NCI-H1417 treated with DMSO at 0.1 percent for 48 hours (cell line): ENCODE results near the gene FOSL2.

Experiments used
- DNase-seq: peaks from one replicate; lab custom pipeline; 2025; lab: John Stamatoyannopoulos, UW

The FOSL2 gene

DNA sequence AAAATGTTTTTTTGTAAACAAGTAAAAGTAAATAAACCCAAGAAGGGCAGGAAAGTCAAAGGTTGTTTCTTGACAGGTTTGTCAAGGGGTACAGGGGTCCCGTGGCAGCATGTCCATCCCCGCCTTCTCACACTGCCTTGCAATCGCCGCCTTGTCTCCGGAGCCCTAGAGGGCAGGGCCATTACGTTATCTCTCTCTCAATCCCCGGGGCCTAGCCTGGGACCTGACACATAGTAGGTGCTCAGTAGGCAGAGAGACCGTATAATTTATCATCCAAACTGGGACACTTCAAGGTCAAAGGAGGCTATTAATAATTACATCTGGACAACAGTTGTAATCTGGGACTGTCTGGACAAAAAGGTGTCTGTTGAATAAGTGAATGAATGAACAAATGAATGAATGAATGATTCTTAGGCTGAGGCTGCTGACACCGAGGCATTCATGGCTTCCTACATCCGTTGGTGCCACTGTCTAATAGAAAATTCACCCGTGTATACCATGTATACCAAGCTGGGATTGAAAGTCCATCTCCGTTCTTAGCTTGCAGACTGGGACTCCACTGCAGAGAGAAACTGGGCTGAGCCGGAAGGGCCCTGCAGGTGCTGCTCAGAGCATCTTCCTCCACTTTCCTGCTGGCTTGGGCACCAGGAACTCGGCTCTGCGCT, 58.4 kb downstream of the FOSL2 start:
- DNase-seq, result no peak

DNA sequence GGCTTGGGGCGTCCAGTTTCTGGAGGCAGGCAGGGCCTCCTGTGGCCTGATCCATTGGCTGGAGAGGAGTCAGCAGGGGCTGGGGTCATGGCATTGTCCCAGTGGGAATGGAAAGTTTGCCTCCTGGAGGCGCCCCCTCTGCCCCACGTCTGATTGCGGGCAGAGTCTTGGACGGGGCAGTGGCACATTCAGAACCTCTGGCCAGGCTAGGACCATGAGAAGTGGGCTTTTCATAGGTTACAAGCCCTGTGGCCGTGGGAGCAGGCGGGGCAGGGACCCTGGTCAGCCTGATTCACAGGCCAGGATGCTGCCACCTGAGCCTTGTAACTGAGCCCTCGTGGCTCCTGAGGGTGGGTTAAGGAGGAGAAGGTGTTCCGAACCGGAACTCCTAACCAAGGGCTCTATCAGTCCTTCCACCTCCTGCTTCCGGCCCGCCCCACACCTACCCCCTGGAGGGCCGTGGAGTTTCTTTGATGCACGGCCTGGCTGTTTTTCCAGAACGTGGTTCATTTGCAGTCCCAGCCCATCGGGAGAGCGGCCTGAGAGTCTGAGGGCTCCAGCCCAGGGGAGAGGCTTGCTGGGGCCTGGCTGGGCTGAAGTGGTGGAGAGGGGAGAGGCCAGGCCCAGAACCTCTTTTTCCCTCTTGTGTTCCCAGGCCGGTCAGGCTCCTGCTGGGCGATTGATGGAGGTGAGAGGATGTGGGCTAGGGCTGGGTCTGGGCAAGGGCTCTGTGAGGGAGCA, 59.3 kb downstream of the FOSL2 start:
- DNase-seq, result no peak

DNA sequence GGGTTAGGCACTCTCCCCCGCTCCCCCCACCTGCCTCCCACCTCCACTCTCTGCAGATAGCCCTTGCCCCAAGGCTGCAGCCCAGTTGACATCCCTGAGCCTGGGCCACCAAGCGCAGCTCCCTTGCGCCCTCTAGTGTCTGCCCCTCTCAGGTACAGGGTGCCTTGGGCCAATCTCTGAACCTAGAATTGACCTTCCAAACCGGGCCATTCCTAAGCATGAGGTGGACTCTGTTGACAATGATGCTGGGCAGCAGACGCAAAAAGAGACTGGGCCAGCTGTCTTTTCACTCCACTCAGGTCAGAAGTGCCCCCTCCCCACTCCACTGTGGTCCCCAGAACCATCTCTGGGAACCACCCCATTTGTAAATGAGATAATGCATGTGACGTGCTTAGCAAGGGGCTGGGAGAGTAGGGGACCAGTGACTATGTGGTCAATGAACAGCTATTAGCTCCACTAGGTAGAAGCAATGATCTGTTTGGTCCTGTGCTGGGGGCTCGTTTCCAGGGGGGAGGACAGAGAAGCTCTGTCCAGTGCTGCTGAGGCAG, 60.0 kb downstream of the FOSL2 start:
- no peak for DNase-seq

DNA sequence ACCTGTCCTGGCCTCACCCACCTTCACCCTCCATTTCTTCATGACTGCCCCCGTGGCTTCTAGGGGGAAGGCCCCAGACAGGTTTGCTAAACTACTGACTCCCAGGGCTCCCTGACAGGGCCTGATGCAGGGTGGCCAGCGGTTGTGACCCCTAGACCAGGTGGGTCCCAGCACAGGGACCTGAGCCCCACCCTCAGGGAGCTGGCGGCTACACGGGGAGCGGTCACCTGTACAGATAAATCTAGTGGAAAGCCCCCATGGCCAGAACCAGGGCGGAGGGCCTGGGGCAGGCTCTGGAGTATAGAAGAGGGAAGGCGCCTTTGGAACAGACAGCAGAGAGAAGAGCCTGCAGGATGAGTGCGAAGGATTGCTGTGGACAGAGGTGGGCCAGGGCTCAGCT, 60.7 kb downstream of the FOSL2 start:
- no peak for DNase-seq

DNA sequence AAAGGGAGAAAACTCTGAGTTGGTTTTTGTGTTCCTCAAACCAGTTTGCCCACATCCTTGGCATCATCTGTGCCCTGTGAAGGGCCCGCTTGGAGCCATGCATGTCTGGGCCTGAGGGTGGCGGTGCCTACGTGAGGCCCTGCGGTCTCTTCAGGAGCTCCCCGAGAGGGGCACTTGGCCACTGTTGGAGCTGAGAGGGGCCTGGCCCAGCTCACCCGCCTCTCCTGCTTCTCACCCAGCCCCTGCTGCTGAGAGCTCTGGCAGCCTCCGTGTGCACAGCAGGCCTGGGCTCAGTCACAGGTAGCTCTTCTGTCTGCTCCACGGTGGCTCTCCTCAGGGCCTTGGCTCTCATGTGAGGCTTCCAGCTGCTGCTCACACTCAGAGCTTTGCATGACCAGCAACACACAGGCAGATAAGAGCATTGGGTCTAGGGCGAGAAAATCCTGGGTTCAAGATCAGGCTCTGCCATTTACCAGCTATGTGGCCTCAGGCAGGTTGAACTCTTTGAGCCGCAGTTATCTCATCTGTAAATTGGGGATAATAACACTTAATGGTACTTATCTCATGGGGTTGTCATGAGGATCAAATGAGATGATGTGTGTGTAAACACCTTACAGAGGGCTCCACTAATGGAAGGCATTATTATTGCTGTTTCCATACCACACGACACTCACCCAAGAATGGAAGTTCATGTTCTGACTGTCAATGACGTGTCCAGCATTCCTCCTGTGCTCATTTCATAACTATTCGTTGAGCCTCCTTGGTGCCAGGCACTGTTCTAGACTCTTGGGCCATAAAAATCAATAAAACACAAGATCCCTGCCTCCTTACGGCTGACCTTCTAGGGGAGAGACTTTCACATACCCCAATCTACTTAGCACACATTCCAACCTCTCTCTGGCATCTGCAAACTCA, 61.6 kb downstream of the FOSL2 start:
- no peak for DNase-seq

DNA sequence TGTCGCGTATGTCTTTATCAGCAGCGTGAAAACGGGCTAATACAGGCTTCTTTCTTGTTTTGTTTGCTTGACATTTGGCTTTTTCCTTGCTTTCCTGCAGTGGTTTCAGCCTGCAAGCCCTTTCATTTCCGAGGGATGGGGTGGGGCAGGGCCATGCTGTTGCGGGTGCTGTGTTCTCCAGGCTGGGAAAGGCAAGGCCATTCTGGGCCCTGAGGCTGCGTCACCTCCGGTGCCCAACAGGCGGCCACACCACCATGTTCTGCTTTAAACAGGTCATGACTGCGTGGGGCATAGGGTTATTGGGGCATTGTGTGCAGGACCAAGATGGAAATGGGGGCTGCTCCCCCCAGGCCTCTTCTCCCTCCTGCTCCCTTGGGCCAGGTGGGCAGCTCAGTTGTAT, 64.6 kb downstream of the FOSL2 start:
- no peak for DNase-seq

DNA sequence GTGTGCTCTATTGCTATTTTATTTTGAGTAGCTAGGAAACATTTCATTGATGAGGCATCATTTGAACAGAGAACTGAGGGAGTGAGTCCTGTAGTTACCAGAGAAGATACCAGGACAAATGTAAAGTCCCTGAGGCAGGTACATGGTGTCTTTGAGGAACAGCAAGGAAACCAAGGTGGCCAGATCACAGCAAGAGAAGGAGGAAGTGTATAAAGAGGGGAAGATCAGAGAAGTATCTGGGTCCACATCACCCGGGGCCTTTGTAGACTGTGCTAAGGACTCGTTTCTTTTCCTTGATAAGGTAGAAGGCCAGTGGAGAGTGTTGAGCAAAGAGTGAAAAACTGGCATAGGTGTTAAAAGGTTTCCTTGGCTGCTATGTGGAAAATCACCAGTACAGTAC, 68.4 kb downstream of the FOSL2 start:
- DNase-seq, result no peak

DNA sequence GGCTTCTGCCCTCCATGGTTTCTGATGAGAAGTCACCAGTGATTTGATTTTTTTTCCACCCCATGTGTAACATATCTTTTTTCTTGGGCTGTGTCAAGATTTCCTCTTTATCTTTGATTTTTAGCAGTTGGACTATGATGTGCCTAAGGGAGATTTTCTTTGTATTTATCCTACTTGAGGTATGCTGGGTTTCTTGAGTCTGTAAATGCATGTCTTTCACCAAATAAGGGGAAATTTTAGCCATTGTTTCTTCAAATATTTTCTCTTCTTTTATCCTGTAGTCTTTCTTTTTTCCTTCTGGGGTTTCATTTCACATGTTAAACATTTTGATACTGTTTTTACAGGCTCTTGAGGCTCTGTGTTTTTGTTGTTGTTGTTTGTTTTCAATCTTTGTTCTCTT, 69.5 kb downstream of the FOSL2 start:
- DNase-seq, result no peak

DNA sequence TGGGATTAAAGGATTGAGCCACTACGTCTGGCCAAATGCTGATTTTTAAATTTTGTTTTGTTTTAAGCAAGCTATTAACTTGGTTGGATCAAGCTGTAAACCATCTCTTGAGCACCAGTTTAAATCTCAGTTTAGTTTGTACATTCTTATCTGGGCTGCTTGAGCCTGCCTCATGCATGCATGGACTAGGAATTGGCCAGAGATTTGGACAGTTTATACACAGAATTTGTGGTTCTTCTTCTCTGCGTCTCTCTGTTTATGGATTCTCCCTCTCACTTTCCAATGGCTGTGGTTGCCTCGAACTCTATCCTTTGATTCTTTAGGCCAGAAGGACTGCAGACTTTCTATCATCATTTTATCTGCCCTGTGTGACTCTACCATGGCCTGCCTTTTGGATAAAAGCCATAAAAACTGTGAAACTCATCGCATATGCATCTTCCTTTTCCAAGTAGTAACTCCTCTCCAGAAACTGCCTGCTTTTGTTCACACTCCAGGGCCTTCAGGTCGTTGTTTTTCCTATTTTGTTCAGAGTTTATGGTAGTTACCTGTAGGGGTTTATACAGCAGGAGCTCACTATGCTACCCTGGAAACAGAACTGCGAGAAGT, 70.7 kb downstream of the FOSL2 start:
- DNase-seq, result no peak

DNA sequence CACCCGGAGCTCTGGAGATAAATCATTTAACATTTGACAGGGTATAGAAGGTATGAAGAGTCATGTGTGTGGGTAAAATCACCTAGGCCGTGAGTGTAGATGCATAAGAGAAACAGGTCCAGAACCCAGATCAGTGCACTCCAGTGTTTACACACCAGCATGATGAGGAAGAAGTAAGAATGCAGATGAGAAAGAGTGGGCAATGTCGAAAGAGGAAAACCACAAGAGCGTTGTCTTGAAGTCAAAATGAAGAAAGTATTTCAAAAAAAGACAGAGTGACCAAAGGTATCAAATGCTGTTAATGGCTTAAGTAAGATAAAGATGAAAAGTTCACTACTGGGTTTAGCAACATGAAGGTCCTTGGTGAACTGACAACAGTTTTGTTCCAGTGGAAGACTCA, 71.2 kb downstream of the FOSL2 start:
- DNase-seq, result no peak

DNA sequence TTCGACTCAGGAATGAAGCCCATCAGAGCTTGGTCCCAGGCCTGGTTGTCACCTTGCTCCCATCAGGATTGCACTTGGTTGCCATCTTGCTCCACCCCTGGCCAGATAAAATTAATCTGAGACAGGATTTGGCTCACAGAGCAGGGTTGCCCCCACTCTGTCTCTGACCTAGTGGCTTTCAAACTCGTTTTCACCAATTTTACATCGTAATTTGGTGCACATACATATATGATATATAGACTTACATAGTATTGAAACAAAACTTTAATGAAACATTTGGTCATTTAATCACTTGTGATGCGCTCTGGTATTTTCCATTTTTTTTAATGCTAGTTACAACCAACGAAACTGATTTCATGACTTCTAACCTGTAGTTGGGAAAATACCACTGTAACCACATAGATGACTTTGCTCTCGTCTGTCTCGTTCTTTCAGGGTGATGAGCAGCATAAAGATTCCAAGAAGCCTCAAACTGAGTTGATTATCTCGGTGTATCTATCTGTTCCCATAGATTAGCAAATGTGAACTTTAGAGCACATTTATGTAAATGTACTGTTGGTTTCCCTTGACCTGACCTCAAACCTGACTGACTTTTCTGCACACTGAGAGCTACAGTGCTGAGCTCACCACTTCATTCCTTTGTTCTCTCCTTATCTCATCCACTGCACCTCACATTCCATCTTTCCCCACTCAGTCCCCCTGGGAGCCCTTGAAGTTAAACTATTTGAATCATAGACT, 72.7 kb downstream of the FOSL2 start:
- DNase-seq, result no peak
